HG03460 (cell line): ENCODE data around the gene ZDHHC1.

Experiments used
- ATAC-seq: cut with Tn5 transposase; IDR thresholded peaks from one replicate; pipeline ENCODE4 v1.9.1; 2021; ENCODE audit not compliant: unreplicated experiment

Gene ZDHHC1

GRCh38 chr16:67415872-67416793 is at the start of gene ZDHHC1:
Gene ZDHHC1 (minus strand): TSS chr16:67416477. CDS start chr16:67407775, 8,702 bp downstream.
- peak; percentile 75 for ATAC-seq

DNA sequence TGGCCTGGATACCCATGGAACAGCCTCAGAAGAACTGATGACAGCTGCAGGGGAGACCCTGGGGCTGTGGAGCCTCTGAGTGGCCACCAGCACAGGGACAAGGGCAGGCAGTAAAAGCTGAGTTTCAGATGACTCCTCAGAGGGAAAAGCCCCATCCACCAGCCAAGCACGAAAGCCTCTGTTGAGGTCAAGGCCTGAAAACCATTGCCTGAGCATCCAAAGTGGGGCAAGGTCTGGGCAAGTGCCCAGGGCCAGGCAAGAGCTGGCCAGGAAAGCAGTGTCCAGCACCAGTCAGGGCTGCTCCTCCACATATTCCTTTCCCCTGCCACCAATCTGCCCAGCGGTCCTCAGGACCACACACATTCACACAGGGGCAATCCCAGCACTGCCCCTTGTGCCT is 48.3 kb upstream of the ZDHHC1 start:
- ATAC-seq: no peak

DNA sequence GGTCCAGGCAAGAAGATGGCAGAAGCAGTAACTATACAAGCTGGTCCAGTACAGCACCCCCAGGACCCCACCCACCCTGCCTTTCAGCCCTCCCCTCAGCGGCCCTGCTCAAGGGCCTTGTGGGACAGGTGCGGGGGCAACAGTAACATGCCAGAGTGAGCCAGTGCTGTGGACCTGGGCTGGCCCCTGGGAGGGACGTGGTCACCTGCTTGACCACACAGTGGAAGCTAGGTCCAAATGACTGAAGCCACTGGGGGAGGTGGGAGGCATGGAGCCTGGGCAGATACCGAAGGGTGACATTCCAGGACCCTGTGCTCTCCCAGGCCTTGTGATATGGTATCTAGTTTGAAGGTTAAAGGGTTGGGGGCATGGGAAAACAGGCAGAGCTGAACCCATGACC is 47.4 kb upstream of the ZDHHC1 start:
- ATAC-seq: no peak

DNA sequence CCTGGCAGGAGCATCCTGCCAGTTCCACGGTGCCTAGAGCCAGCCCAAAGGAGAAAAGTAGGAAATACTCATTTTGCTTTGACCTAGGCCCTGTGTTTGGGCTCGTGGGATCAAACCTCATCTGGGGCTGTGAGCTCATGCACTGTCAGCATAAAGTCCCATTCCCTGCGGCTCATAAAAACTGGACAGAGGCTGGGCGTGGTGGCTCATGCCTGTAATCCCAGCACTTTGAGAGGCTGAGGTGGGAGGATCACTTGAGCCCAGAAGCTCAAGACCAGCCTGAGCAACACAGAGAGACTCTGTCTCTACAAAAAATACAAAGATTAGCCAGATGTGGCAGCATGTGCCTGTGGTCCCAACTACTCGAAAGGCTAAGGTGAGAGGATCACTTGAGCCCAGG is 46.8 kb upstream of the ZDHHC1 start:
- no peak for ATAC-seq

DNA sequence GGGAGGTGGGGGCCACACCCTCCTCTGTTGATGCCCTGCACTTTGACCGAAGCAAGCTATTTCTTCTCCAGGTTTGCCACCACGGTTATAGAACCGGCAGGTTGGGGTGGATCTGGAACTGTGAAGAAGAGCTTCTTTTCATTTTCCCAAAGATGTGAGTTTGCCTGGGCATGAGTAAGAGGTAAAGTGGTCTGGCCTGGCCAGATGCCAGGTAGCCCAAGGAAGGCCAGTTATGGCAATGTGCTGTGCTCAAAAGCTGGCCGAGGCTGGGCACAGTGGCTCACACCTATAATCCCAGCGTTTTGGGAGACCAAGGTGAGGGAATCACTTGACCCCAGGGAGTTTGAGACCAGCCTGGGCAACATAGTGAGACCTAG is 46.0 kb upstream of the ZDHHC1 start:
- ATAC-seq: no peak

DNA sequence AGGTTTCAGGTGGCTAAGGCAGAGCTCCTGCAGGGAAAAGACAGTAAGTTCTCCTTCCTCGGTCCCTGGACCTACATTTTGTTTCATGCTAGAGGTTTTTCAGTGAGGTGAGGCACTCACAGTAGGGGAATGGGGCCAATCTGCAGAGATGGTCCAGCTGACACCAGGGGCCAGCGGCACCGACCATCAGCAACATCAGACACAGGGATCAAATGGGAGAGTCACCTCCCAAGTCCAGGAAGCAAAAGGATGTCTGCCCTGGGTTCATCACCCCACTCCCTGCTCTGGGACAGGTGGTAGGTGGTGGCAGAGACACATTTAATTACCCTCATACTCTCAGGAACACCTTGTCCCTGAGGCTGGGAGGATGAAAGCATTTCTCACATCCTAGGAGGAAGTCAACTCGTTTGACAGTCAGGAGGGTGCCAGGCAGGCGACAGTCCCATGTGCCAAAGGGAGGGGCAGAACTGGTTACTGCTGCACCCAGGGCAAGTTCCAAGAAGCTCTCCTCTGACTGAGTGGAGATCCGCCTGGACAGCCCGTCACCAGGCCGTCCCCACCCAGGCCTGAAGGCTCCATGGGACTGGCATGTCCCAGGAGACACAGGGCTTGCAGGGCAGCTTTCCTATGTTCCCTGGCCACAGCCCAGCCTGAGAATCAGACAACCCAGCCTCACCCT is 45.5 kb upstream of the ZDHHC1 start:
- no peak for ATAC-seq

GRCh38 chr16:67460961-67461360 is 44.7 kb upstream of the ZDHHC1 start:
- ATAC-seq: no peak

- ATAC-seq: no peak
Observed at GRCh38 chr16:67460168-67460567, 43.9 kb upstream of the ZDHHC1 start.

- ATAC-seq: no peak
Observed at GRCh38 chr16:67459861-67460150, 43.5 kb upstream of the ZDHHC1 start.

DNA sequence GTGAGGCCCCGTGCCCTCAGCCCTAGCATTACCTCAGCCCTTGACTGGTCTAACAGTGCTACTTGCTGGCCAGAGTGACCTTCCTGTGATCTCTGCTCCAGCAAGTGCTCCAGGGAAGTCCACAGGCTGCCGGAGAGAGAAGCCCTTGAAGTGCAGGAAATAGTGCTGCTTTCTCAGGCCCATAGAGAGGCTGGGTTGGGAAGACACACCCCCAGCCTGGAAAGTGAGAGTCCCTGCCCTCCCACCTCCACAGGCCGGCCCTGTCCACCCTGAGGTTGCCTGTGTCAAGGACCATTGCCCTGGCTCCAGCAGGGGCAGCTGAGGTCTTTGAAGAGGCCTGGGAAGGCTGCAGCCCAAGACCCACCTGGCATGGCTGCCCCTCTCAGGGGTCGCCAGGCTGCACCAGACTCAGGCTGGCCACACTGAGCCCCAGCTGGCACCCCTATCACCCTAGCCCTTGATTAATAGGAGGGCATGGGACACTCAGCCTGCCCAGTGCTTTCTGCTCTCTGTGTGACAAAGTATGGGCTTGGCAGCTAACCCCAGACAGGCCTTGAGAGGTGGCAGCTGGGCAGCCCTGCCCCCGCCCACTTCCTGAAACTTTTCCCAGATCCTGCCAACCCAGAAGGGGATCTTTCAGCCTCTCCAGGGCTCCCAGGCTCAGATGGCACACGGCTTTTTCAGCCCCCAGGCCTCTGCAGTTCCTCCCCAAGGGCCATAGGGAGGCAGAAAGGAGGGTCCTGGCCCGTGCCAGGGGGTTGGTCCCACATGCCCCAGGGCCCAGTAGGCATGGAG is 43.0 kb upstream of the ZDHHC1 start:
- no peak for ATAC-seq

DNA sequence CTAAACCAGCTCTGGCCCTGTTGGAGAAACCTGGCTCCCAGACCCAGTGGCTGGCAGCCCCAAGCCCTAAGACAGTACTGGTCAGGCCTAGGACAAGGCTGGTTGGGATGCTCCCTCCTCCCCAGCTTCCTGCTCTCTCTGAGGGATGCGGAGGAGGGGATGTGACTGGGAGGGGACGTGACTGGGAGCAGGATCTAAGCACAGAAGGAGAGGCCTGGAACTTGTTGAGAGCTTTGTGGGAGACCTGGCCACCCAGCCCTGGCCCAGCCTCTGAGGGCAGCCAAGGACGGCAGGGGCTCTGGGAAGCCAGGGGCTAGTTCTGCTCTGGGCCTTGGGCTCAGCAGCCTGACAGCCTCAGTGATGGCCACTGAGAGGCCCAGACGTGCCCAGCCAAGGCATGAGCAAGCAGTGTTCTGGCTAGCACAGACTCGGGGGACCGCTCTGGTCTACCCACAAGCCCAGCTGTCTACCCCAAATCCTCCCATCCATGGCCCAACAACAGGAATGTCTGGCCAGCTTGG is 41.9 kb upstream of the ZDHHC1 start:
- no peak for ATAC-seq

- ATAC-seq: no peak
Observed at GRCh38 chr16:67457611-67458010, 41.3 kb upstream of the ZDHHC1 start.

DNA sequence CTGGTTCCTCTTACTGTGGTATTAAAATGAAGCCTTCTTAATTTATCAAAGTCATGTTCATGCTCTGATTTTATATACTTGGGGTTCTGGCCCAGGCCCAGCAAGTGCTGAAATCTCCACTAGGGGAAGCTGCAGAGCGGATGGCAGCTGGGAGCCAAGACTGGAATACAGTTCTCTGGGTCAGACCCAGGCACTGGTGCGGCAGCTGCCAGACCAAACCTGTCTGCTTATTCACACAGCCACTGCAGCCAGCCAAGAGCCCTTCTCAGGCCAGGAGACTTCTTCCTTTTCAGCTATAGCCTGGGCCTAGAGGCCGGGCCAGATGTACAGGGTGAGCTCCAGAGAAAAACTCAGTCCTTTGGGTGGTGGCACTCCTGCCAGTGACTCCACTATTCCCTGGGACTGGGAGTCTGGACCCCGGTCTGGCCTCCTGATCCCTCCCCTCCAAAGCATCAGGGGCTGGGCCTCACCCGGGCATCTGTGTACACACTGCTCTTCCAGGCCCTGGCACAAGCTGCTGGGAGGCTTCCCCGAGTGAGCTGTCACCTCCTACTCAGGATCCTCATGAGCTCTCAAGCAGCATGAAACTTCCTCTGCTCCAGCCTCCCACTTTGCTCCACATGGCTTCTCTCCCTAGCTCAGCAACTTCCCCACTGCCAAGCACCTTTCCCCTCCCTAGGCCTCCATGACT is 40.3 kb upstream of the ZDHHC1 start:
- no peak for ATAC-seq

DNA sequence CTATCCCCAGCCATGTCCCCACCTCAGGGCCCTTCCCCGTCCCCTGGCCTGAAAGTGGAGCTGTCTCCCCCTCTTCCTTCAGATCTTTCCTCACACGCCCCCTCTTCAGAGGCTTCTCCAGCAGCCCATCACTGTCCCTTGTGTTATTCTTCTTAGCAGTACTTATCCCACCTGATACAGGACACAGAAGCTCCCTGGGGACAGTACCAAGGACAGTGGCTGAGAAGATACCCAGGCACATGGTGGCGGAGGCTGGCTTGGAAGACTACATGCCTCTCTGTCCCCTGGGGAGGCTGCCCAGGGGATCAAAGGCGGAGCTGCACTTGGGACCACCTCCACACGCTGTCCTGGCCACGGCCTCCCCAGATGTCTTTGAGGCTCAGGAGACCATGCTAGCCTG is 38.6 kb upstream of the ZDHHC1 start:
- no peak for ATAC-seq

DNA sequence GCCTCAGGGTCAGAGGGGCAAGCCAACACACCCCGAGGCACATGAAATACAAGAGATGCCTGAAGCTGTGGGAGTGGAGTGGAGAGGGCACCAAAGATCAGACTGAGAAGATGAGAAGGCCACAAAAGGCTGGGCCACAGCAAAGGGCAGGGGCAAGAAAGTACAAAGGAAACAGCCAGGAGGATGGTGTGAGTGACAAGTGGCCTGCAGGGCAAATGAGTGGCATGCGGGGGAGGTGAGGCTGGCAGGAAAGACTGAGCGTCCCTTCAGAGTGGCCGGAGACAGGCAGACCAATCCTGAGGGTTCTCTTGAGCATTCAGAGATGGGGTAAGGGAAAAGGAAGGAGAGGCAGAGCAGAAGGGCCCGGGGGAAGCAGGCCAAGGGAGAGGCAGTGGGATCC is 37.8 kb upstream of the ZDHHC1 start:
- ATAC-seq: no peak

DNA sequence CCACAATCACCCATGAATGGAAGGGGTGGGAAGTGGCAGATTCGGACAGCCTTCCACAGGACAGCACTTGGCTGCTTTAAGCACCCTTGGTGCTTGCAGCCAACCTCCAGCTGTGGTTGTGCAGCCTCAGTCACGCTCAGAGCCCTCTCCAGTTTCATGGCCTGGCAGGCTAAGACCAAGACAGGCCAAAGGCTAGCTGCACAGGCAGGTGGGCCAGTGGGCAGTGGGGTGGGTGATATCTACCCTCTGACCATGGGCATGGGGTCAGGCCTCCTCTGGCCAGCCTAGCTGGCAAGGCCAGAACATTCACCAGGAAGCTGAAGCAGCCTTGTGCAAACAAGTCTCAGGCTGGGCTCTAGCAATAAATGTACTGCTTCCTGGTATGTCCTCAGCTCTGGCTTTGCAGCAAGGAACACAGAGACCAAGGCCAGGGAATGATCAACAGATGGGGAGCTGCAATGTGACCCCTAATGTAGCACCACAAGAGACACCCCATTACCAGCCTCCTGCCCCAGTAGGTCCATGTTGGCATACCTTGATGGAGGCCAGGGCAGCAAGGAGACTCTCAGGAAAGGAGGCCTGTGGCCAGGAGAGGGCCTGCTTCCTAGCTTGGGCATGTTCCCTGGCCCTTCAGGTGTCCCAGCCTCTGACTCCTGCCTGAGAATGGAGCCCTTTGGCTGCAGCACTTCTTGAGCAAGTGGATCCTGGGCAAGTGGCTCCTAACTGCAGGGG is 35.6 kb upstream of the ZDHHC1 start:
- no peak for ATAC-seq

DNA sequence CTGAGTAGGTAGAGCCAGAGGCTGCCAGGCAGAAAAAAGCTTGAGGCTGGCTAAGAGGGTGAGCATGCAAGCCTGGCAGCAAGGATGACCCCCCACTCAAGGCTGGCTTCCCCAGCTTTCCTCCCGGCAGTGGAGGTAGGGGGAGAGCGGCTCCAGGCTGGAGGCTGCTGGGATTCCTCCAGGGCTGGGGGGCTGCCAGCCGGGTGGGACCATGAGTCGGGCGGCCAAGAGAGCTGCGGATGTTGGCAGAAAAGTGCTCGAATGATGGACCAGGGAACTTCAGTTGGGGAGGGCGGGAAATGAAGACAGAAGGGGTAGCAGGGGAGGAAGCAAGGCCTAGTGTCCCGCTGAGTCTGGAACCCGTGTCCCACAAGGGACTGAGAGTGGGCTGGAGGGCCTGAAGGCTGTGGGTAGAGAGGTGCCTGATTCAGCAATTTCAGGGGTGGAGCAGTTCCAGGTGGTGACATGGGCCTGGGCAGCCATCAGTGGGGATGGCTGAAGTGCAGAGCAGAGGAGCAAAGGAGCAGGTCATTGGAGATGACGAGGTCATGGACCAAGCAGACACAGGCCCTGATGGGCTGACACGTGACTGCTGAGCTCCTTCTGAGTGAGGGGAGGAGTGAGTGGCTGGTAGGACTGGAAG is 34.9 kb upstream of the ZDHHC1 start:
- no peak for ATAC-seq

DNA sequence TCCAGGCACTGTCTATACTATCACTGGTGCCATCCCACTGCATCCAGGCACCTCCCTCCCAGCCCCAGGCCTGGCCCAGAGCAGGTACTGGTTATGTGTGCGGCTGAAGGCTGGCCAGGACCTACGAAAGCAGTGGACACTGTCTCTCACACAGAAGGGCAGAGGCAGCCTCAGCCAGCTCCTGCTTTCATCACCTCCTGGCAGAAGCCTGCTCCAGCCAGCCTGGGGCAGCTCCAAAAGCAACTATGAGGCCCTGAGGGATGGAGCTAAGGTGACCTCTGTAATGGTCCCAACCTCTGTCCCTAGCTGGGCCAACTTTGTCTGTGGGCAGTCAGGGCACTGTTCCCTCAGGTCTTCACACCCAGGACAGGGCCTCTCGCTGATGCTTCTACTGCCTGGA is 33.5 kb upstream of the ZDHHC1 start:
- no peak for ATAC-seq

DNA sequence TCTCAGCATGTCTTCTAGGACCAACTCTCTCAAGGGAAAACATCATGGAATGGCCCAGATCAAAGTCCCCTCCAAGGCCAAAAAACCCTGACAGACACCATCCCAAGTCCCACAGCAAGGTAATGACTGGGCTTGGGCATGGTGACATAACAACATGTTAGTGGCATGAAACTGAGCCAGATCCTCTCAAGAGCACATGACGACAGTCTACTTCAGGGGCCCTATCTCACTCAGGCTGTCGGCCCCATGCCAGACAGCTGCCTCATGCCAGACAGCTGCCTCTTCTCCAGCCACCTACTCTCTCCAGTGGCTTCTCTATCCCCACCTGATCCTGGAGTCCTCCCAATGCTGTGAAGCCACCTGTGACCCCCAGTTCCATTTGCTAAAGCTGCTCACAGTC is 33.1 kb upstream of the ZDHHC1 start:
- ATAC-seq: no peak

DNA sequence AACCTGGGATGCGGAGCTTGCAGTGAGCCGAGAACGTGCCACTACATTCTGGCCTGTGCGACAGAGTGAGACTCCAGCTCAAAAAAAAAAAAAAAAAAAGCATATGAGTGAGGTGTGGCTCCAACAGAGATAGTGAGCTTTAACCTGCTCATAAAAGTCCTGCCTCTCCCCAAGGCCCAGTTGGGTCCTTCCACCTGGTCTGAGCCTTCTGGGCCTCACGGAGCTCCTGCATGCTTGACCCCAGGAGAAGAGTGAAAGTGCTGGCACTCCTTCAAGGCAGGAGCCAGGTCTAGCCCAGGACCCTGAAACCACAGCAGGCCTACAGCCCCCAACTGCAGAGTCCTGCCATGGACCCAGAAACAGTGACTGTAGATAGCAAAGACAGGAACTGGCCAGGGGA is 32.3 kb upstream of the ZDHHC1 start:
- ATAC-seq: no peak
